ENCODE measurements around the gene FARSA. TPM values are rescaled to one million over a fixed set of nuclear protein-coding genes. Genes with fewer than 3 reads are reported as not detected.
"Not testable (repeated sequence)": the region's sequence is repeated elsewhere in the genome, so short reads cannot be mapped to it uniquely, and the experiment has no call there.

The FARSA gene
- total and polyA plus RNA-seq, 12 donors = 33.5 to 102 (median 52.1) TPM

DNA sequence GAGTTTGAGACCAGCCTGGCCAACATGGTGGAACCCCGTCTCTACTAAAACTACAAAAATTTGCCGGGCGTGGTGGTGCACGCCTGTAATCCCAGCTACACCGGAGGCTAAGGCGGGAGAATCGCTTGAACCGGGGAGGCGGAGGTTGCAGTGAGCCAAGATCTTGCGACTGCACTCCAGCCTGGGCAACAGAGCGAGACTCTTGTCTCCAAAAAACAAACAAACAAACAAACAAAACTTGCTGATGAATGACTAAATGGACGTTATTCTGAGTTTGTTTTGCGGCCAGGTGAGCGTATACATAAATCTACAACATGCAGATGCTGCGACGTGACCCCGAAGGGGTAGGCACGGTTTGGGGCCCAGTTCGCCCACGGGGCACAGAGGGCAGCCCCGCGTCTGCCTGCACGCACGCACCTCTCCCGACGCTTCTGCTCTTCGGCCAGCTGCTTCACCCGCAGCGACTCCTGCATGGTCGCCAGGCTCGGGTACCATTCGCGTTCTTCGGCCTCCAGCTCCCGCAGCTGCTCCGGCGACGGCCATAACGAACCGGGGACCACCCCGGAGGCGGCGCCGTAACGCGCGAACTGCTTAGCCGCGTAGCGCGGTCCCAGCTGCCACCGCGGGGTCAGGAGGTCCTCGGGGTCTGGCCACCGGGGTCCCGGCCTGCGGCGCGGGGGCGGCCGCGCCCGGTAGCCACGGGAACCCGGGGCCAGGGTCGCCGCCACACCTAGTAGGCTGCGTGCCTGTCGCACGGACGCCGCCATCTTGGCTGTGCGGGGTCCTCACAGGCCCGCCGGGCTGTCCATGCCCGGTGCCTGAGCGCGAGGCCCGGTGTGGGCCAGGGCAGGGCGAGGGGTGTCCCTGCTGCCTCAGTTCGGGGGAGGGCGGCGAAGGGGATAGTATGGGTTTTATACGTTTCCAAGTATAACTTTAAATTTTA is 23.2 kb upstream of the FARSA start, which contains the start of gene GADD45GIP1:
GADD45GIP1 (minus strand) TSS at position 778 of the 943 bp plus-strand sequence; CDS start at position 767, 11 bp downstream.
- peak; percentile 78 to 84 (median 80) for DNase-seq
- Histone ChIP-seq H3K4me1 (replicated peaks in 1 of 2) (peaks cover 24 to 50% of the 10 kb centered on the region in 2 donors), H3K36me3 (replicated peaks in 1 of 2) (peaks cover 0 to 28% of the 10 kb centered on the region in 2 donors), H3K4me3 (peak within 1 kb of the TSS; percentile 88 to 97 (median 90)), H3K27me3 (no peaks in the 10 kb centered on the region), H3K9me3 (replicated peaks in 1 of 3) (no peaks in the 10 kb centered on the region), H3K27ac (peak within 1 kb of the TSS; percentile 63 to 95 (median 85))
- peak; percentile 50 to 66 for TF ChIP-seq POLR2A (IDR thresholded peaks at IDR 0.05)
- TF ChIP-seq, protein P1, sequence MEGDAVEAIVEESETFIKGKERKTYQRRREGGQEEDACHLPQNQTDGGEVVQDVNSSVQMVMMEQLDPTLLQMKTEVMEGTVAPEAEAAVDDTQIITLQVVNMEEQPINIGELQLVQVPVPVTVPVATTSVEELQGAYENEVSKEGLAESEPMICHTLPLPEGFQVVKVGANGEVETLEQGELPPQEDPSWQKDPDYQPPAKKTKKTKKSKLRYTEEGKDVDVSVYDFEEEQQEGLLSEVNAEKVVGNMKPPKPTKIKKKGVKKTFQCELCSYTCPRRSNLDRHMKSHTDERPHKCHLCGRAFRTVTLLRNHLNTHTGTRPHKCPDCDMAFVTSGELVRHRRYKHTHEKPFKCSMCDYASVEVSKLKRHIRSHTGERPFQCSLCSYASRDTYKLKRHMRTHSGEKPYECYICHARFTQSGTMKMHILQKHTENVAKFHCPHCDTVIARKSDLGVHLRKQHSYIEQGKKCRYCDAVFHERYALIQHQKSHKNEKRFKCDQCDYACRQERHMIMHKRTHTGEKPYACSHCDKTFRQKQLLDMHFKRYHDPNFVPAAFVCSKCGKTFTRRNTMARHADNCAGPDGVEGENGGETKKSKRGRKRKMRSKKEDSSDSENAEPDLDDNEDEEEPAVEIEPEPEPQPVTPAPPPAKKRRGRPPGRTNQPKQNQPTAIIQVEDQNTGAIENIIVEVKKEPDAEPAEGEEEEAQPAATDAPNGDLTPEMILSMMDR (IDR thresholded peaks at IDR 0.05) = no peak
- intact Hi-C loops (cut with DNase I) = no loop called here
- whole genome bisulfite sequencing, 4 donors = 3 to 14% (median 4%) methylated on average over 20 to 84 of the region's 84 CpGs

DNA sequence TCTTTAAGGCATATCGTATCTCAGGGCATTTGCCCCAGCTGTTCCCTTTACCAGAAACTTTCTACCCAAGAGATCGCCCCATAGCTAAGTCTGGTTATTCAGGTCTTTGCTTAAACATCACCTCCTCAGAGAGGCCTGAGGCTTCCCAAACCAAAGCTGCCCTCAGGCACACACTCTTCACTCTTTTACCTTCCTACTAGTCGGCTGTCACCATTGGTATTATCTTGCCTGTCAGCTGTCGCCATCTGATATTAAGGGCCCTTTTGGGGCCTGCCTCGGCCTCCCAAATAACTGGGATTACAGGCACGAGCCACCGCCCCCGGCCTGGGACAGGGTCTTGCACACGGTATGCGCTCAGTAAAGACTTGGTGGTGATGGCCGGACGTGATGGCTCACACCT is 22.5 kb upstream of the FARSA start:
- Histone ChIP-seq H3K27me3 (no peaks in the 10 kb centered on the region), H3K27ac (peak overlapping the region in 4 of 5 donors; percentile 79 to 95 (median 86)), H3K36me3 (replicated peaks in 1 of 2) (peaks cover 0 to 35% of the 10 kb centered on the region in 2 donors), H3K4me1 (replicated peaks in 1 of 2) (peaks cover 24 to 50% of the 10 kb centered on the region in 2 donors), H3K9me3 (replicated peaks in 1 of 3) (no peaks in the 10 kb centered on the region), H3K4me3 (peak overlapping the region; percentile 88 to 97 (median 90))
- peak in 2 of 7 donors; percentile 27 to 52 for DNase-seq
- WGBS, 4 donors = 57 to 67% (median 60%) methylated on average over 10 to 12 of the region's 12 CpGs
- intact Hi-C loops (cut with DNase I) = no loop called here
- TF ChIP-seq, protein P1 (IDR thresholded peaks at IDR 0.05) = no peak
- no peak for TF ChIP-seq POLR2A (IDR thresholded peaks at IDR 0.05)

DNA sequence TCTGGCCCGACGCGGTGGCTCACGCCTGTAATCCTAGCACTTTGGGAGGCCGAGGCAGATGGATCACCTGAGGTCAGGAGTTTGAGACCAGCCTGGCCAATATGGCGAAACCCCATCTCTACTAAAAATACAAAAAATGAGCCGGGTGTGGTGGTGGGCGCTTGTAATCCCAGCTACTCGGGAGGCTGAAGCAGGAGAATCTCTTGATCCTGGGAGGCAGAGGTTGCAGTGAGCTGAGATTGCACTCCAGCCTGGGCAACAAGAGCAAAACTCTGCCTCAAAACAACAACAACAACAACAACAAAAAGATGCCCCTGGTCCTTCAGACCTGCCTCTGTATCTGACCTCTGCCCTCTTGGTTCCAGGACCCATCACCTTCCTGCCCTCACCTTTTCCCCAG is 22.1 kb upstream of the FARSA start:
- peaks cover 24 to 50% of the 10 kb centered on the region in 2 donors for H3K4me1 ChIP-seq (replicated peaks in 1 of 2)
- peaks cover 0 to 39% of the 10 kb centered on the region in 2 donors for H3K36me3 ChIP-seq (replicated peaks in 1 of 2)
- 87 to 100% (median 90%) methylated on average over 1 to 9 of the region's 9 CpGs for WGBS, 4 donors
- H3K4me3 ChIP-seq = peak overlapping the region in 1 of 4 donors; percentile 89
- intact Hi-C loops (cut with DNase I); H3K27me3 ChIP-seq; H3K9me3 ChIP-seq (replicated peaks in 1 of 3): not testable (repeated sequence)
- peak overlapping the region in 1 of 5 donors; percentile 95 for H3K27ac ChIP-seq
- peak in 1 of 7 donors; percentile 18 for DNase-seq

DNA sequence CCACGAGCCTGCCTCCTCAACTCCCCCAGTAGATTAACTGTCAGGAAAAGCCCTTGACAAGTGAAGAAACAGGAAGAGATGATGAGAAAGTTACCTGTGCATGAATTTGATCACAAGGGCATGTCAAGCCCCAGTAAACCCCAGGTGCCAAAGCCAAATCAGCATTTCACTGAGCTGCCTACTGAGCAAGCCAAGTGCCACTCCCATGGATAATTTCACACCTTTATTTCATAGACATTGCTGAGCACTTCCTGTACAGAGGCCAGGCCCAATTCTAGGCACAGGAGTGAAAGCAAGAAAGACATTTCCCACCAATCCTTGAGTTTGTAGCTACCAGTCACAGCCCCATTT is 21.1 kb upstream of the FARSA start:
- 20 to 30% (median 21%) methylated on average over 1 of the region's 1 CpG for WGBS, 4 donors
- no peaks in the 10 kb centered on the region for H3K27me3 ChIP-seq
- intact Hi-C loops (cut with DNase I) = no loop called here
- H3K9me3 ChIP-seq (replicated peaks in 1 of 3) = no peaks in the 10 kb centered on the region
- H3K4me1 ChIP-seq (replicated peaks in 1 of 2) = peaks cover 24 to 50% of the 10 kb centered on the region in 2 donors
- no peak for DNase-seq
- peaks cover 0 to 49% of the 10 kb centered on the region in 2 donors for H3K36me3 ChIP-seq (replicated peaks in 1 of 2)
- peak overlapping the region in 3 of 5 donors; percentile 60 to 89 (median 89) for H3K27ac ChIP-seq
- H3K4me3 ChIP-seq = no peak overlapping the region
- no peak for TF ChIP-seq POLR2A (IDR thresholded peaks at IDR 0.05)
- TF ChIP-seq, protein P1 (IDR thresholded peaks at IDR 0.05) = no peak
